HG02852 (cell line): Measurements from ENCODE around the gene RPA3.

Source experiments
- ATAC-seq: cut with Tn5 transposase; IDR thresholded peaks from one replicate; pipeline ENCODE4 v1.9.1; 2021; ENCODE audit warnings: mild to moderate bottlenecking, moderate library complexity; ENCODE audit not compliant: unreplicated experiment

The RPA3 gene

GRCh38 chr7:7612519-7612918, 105.9 kb downstream of the RPA3 start:
- ATAC-seq, result no peak

DNA sequence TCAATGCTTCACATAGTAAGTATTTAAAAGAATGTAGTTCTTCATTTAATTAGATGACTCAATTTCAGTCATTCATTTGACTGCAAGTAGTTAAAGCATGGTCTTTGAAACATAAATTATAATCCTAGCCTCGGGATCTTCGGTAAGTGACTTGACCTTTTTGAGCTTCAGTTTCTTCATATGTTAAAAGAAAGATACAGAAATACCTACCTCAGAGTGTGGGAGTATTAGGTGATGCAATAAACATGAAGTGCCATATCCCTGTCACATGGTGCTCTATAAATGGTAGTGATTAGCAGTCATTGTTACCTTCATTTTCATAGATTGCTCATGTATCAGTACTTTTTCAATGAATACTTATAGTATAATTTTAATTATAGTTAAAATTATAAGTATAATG, 109.1 kb downstream of the RPA3 start:
- no peak for ATAC-seq

GRCh38 chr7:7607010-7607409, 111.4 kb downstream of the RPA3 start:
- ATAC-seq, result no peak

- ATAC-seq, result no peak
Measured at GRCh38 chr7:7596176-7596575, 122.2 kb downstream of the RPA3 start.

DNA sequence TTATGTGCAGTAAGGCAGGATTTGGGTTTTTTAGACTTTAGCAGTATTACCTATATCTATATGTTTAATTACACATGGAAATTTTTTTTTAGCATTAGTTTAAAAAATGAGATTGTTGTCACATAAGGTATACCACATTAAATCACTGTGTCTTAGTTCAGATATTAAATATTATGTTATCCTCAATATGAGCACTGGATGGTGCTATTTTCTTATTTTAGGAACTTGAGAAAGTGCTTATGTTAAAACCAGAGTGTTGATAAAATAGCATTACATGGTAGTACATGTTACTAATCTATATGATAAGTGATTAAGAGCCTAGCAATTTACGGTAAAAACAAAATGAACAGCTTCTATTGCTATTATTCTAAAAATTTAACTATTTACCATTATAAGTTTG, 123.0 kb downstream of the RPA3 start:
- ATAC-seq, result no peak
